ENCODE data around the gene SND1.

SND1 gene

DNA sequence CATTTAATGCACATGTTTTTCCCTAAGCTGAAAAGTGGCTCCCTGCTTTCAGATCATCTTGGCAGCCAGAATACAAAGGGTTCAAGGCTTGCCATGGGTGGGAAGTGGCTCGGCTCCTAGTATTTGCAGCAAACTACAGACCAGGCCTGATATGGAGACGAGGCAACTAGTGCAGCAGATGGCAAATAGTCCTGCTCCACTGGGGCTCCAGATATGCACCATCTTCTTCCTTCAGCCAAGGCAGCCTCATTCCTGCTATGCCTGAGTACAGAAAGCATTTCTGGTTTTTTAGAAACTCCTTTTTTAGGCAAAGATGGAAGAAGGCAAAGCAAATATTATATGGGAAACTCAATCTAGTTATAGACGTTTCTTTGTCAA is 355.3 kb downstream of the SND1 start:
- Mint-ChIP-seq H3K9me3 (no peaks in the 10 kb centered on the region), H3K4me1 (peaks cover 16% of the 10 kb centered on the region), H3K36me3 (no peaks in the 10 kb centered on the region), H3K4me3 (no peak overlapping the region), H3K27me3 (no peaks in the 10 kb centered on the region), H3K27ac (no peak overlapping the region)
- no peak for DNase-seq
- CTCF ChIA-PET = interaction anchor here (1.2 kb wide), 1 partner anchor 11 kb away, joined by 3 read pairs; no protein-coding TSS in a partner anchor

DNA sequence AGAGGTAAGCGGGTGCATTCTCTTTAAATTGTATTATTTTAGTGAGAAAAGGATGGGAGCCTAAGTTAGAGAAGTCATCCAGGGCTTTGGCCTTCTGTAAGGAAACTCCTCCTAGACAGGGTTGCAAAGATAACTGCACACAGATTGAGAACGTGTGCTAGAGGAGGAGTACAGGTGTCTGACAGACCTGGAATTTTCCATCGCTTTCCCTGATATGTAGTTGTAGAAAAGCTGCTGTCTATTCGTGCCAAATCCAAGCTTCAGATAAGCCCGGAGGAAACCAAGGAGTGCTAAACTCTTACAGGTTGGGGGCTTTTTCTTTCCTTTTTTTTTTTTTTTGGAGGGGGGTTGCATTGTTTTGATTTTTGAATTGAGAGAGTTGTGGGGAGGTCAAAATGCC is 356.1 kb downstream of the SND1 start:
- Mint-ChIP-seq H3K36me3 (peaks cover 3% of the 10 kb centered on the region), H3K9me3 (no peaks in the 10 kb centered on the region), H3K4me3 (no peak overlapping the region), H3K27ac (no peak overlapping the region), H3K27me3 (no peaks in the 10 kb centered on the region), H3K4me1 (peaks cover 16% of the 10 kb centered on the region)
- no peak for DNase-seq
- CTCF ChIA-PET = interaction anchor here (1.2 kb wide), 1 partner anchor 10 kb away, joined by 3 read pairs; no protein-coding TSS in a partner anchor

DNA sequence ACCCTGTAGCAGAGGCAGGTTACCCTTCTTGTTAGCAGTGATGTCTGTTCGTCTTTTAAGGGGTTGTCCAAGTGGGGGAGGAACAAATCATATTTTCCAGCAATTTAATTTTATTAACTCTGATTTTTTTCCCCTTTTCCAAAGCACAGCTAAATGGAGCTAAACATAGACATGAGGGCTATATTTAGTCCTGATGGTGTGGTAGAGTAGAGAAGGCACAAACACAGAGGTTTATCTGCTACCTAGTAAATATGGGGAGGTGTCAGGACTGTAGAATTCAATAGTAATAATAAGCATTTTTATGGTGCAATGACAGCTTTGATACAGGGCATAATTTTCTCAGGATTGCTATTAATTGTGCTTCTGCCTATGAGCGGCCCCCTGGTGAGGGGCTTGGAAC is 356.8 kb downstream of the SND1 start:
- Mint-ChIP-seq H3K27ac (no peak overlapping the region), H3K9me3 (no peaks in the 10 kb centered on the region), H3K4me1 (peaks cover 10% of the 10 kb centered on the region), H3K36me3 (peaks cover 3% of the 10 kb centered on the region), H3K27me3 (no peaks in the 10 kb centered on the region), H3K4me3 (no peak overlapping the region)
- no peak for DNase-seq
- CTCF ChIA-PET = no interaction called here

DNA sequence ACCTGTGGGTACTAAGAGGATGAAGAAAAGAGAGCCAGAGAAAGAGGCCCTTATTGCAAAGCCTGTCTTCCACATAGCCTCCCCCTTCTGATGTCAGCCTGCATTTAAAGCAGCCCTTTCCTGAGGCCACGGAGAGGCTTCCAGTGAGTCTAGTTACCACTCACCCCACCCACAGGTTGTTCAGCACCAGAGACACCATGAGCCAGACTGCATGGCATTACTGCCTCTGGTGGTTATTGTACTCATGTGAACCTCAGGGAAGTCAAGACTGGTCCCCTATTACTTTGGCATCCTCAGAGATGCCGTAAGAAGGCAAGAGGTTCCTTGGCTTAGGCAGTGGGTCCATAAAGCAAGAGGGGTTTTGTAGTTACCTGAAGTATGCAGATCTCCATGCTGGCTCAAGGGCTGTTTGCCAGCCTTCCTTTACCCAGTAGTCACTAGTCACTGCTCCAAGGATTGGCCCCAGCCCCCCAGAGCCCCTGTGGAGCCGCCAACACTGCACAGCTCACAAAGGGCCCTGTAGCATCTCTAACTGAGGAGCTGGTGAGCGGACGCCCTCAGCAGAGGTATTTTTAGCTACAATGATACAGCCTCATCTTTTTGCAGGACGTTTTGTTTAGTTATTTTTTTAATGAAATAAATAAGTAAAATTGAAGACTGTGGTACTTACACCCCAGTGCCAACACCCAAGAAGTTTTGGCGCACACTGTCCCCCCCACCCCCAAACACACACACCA is 358.6 kb downstream of the SND1 start:
- no peak for DNase-seq
- no peaks in the 10 kb centered on the region for H3K4me1 Mint-ChIP-seq
- H3K27me3 Mint-ChIP-seq = no peaks in the 10 kb centered on the region
- CTCF ChIA-PET = no interaction called here
- H3K36me3 Mint-ChIP-seq = peaks cover 3% of the 10 kb centered on the region
- H3K4me3 Mint-ChIP-seq = no peak overlapping the region
- no peak overlapping the region for H3K27ac Mint-ChIP-seq
- no peaks in the 10 kb centered on the region for H3K9me3 Mint-ChIP-seq

DNA sequence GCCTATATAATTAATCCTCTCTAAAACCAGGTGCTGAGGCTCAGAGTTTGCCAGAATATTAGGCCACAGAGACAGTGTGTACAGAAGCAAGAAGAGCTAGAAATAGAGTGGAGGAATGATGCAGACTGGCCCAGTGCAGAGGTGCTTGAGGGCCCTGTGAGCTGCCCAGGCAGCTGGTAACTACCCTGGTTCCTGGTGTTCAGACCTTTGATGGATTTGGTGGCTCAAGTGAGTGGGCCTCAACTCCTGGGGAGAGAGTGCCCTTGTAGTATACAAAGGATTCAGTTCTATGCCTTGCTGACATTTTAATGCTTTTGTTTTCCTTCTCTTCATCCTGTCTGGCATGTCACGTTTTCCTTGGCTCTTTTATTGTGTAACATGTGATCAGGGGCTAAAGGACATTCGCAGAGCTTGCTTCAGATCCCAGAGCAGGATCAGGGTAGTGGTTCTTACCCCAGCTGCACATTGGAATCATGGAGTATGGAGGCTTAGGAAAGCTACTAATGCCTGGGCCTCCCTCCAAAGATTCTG is 359.2 kb downstream of the SND1 start:
- CTCF ChIA-PET = interaction anchor here (1.3 kb wide), 1 partner anchor 303 kb away, joined by 3 read pairs; no protein-coding TSS in a partner anchor
- Mint-ChIP-seq H3K27ac (no peak overlapping the region), H3K27me3 (no peaks in the 10 kb centered on the region), H3K36me3 (peaks cover 3% of the 10 kb centered on the region), H3K9me3 (no peaks in the 10 kb centered on the region), H3K4me3 (no peak overlapping the region), H3K4me1 (no peaks in the 10 kb centered on the region)
- no peak for DNase-seq

DNA sequence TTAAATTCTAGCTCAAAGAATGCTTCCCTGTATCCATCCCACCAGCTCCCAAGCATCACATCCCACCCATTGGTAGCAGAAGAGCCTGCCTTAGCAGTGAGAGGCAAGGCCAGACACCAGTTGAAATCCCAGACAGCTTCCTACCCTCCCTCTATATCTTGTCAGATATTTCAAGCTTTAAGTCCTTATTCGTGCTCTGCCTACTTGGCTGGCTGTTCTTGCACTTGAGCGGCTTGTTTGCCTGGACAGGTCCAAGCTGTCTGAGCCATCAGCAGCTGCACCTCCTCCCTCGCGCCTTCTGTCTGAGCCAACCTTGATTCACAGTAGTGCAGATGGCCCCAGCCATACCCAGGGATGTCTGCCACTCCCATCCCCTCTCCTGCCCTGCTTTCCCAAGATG is 362.8 kb downstream of the SND1 start:
- Mint-ChIP-seq H3K27me3 (no peaks in the 10 kb centered on the region), H3K4me3 (no peak overlapping the region), H3K9me3 (no peaks in the 10 kb centered on the region), H3K4me1 (no peaks in the 10 kb centered on the region), H3K27ac (no peak overlapping the region), H3K36me3 (peaks cover 4% of the 10 kb centered on the region)
- CTCF ChIA-PET = interaction anchor here (1.2 kb wide), 1 partner anchor 306 kb away, joined by 4 read pairs; no protein-coding TSS in a partner anchor
- no peak for DNase-seq

DNA sequence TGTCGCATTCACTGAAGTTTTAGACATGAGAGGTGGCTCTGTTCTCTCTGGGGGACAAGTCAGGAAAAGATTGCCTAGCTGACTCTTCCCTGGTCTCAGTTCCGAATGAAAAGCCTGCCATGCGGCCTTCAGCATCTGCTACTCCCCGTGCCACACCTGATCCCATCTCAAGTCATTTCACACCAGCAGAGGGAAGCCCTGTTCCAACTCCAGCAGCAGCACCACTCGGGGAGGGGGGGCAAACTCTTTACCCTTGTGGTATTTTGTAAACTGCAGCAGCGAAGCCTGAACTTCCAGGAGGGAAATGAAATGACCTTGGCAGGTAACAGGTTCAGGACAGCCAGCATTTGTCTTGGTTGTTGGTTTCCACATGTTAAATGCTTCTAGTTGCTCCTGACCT is 365.5 kb downstream of the SND1 start:
- no peak overlapping the region for H3K4me3 Mint-ChIP-seq
- CTCF ChIA-PET = no interaction called here
- no peak overlapping the region for H3K27ac Mint-ChIP-seq
- peaks cover 7% of the 10 kb centered on the region for H3K36me3 Mint-ChIP-seq
- H3K9me3 Mint-ChIP-seq = no peaks in the 10 kb centered on the region
- no peaks in the 10 kb centered on the region for H3K27me3 Mint-ChIP-seq
- no peak for DNase-seq
- no peaks in the 10 kb centered on the region for H3K4me1 Mint-ChIP-seq

DNA sequence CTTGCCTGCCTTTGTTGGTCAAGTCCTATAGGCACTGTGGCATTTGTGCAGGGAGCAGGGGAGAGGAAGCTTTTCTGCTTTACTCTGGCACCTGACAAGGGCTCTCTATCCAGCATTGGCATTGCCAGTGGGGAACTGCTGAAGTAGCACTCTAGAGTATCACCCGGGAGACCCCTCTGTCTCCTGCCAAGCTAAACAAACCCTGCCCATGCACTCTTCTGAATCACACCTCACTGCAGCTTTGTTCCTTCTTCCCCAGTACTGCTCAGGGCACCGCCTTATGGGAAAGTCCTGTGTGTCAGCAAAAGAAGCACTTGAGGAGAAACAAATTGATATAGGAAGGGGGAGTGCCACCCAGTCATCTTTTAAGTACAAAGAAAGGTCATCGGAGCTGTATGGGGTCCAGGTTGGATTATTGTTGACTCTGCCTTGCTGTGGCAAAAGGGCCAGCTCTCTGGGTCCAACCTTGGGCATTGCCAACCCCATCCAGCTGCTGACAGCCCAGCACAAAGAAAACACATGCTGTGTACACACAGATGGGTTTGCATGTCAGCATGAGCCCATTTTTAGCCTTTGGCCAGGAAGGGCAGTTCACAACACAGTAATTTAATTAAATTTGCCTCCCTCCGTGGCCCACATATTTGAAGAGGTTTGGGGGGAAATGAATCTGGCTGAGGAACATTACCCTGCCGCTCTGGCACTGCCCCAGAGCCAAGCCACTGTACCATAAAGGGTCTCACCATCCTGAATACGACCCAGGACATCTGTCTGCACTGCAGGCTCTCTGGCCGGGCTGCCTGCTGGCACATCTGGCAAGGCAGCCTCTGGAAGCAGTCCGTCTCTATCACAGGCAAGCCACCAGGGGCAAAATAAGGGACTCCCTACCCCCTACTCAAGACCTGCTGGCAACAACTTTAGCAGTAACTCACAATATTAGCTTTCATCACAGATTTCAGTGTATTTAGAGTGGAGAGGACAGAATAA is 366.2 kb downstream of the SND1 start:
- no peak overlapping the region for H3K4me3 Mint-ChIP-seq

DNA sequence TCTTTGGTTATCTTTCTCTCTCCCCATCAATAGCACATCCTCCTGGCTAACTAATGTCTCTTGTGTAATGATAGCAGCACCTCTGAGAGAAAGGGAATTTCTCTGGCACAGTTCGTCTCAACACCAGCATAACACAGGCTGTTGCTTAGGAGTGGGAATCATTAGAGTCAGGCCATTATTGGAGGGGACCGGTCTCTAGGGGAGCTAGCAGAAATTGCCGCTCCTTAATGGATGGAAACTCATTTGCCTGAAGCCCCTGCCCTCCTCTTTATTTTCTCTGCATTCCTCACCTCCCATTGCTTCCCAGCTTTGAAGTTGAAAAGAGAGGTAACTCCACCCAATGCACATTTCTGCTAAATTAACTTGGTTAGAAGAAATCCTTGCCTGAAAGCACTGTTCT is 367.3 kb downstream of the SND1 start:
- CTCF ChIA-PET = interaction anchor here (0.8 to 1.7 kb wide), 2 partner anchors 32 to 310 kb away, joined by 3 to 5 read pairs; no protein-coding TSS in a partner anchor
- Mint-ChIP-seq H3K9me3 (no peaks in the 10 kb centered on the region), H3K4me1 (no peaks in the 10 kb centered on the region), H3K27ac (no peak overlapping the region), H3K27me3 (no peaks in the 10 kb centered on the region), H3K36me3 (peaks cover 6% of the 10 kb centered on the region), H3K4me3 (no peak overlapping the region)
- DNase-seq = no peak

More for the DNA sequence above, 366.2 kb downstream of the SND1 start:
- Mint-ChIP-seq H3K4me1 (no peaks in the 10 kb centered on the region), H3K27me3 (no peaks in the 10 kb centered on the region), H3K36me3 (peaks cover 6% of the 10 kb centered on the region), H3K27ac (no peak overlapping the region), H3K9me3 (no peaks in the 10 kb centered on the region)
- no peak for DNase-seq
- CTCF ChIA-PET = interaction anchor here (1.2 to 1.7 kb wide), 2 partner anchors 10 to 309 kb away, joined by 3 to 5 read pairs; no protein-coding TSS in a partner anchor

DNA sequence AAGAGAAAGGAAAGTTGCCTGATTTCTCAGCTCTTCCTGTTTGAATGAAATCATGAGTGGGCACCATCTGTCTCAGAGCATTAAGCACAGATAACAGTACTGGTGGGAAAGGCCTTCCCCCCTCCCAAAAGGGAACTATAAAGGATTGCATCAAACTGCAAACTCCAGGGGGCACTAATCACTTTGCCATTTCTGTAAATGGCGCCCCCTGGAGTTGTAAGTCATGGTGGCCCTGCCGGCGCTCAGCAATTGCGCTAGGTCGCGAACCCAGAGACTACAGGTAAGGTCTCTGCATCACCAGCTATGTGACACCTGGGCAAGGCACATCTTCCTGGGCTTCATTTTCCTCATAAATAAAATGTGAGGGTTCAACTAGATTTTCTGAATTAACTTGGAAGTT is 368.2 kb downstream of the SND1 start:
- H3K9me3 Mint-ChIP-seq = no peaks in the 10 kb centered on the region
- no peak overlapping the region for H3K4me3 Mint-ChIP-seq
- no peak overlapping the region for H3K27ac Mint-ChIP-seq
- CTCF ChIA-PET = interaction anchor here (0.7 to 1.7 kb wide), 3 partner anchors 31 to 311 kb away, joined by 3 to 5 read pairs (median 3); no protein-coding TSS in a partner anchor
- DNase-seq = peak; percentile 37
- H3K36me3 Mint-ChIP-seq = peaks cover 6% of the 10 kb centered on the region
- no peaks in the 10 kb centered on the region for H3K4me1 Mint-ChIP-seq
- H3K27me3 Mint-ChIP-seq = no peaks in the 10 kb centered on the region

DNA sequence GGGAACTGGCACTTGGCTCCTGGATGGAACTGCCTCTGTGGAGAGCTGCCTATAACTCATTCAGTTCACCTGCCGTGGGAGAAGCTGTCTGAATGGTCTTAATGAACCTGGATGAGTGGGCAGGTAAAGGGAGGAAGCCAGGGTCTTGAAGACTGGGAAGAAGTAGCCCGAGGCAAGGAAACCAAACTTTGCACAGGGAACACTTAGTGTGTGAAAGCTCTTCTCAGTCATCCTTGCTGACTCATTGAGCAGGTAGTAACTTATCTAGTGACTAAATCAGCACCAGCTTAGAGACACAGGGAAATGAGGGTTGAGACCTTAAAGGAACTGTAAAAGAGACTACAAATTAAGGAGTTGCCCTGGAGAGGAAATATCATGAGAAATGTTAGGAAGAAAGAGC is 369.4 kb downstream of the SND1 start:
- CTCF ChIA-PET = interaction anchor here (1.0 kb wide), 1 partner anchor 8 kb away, joined by 4 read pairs; no protein-coding TSS in a partner anchor
- Mint-ChIP-seq H3K4me1 (no peaks in the 10 kb centered on the region), H3K4me3 (no peak overlapping the region), H3K9me3 (no peaks in the 10 kb centered on the region), H3K27me3 (no peaks in the 10 kb centered on the region), H3K36me3 (peaks cover 6% of the 10 kb centered on the region), H3K27ac (no peak overlapping the region)
- DNase-seq = no peak

DNA sequence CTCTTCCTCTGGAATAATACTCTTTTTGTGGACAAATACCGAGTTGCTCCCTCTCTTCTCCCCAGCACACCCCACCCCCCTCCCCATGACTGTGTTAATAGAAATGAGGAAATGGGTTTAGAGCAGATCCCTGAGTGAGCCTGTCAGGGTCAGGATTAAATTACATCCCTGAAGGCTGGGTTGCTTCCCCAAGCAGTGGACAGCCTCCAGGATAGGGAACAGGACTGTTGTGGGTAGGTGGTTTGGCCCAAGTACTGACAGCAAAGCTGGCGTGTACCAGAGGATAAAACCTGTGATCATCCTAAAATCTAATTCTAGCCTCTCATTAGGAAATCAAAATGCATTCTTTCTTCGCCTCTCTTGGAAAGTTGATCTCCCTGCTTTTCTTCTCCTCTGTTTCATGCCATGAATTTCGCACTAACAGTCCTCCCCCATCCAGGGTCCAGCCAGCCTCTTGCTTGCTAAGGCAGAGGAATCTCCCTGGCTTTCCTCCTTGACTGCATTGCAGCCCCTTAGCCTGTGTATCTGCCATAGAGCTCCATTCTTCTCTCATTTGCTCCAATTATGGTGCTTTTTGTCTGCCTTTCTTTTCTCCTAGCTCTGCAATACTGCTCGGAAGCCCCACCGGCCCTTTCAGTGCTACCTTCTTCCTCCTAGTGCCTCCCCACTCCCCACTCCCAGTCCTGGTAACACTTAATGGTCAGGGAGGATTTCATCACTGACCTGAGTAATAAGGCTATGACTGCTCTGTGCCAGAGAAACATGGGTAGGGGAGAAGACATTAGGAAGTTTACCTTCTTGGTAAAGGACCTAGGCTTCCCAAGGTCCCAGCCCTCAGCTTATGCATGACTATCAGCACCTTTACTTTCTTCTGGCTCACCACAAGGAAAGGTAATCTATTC is 370.9 kb downstream of the SND1 start:
- Mint-ChIP-seq H3K27ac (no peak overlapping the region), H3K27me3 (no peaks in the 10 kb centered on the region), H3K9me3 (no peaks in the 10 kb centered on the region), H3K36me3 (peaks cover 6% of the 10 kb centered on the region), H3K4me1 (no peaks in the 10 kb centered on the region), H3K4me3 (no peak overlapping the region)
- CTCF ChIA-PET = no interaction called here
- no peak for DNase-seq

DNA sequence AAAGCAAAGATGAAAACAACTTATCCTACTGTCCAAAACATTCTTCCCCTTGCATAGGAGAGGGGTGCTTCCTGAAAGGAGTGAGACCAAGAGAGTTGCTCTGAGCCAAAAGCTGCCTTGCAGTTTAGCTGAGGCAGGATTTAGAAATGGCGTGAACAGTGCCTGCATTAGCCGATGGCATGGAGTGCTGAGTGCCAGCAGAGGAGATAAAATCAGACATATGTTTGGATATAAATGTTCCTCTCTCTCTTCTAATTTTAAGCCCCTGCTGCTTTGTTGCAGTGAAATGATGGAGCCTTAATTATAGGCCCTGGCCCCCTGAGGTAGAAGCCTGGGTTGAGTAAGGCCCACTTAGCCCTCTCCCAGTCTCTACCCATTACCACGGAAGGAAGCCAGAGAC is 372.2 kb downstream of the SND1 start:
- CTCF ChIA-PET = no interaction called here
- no peak overlapping the region for H3K27ac Mint-ChIP-seq
- peaks cover 4% of the 10 kb centered on the region for H3K27me3 Mint-ChIP-seq
- no peaks in the 10 kb centered on the region for H3K4me1 Mint-ChIP-seq
- no peaks in the 10 kb centered on the region for H3K9me3 Mint-ChIP-seq
- H3K36me3 Mint-ChIP-seq = peaks cover 8% of the 10 kb centered on the region
- no peak for DNase-seq
- no peak overlapping the region for H3K4me3 Mint-ChIP-seq

All from activated naive CD4-positive, alpha-beta T cell treated with anti-CD3 and anti-CD28 coated beads, Interleukin-2, amount 10 ng/mL, durations not matched to agents 7 days and 5 days (primary cell).